Esophagus muscularis mucosa (tissue), 3 donors: ENCODE results near the gene CAPN8.

Experiments
- CTCF ChIP-seq, 3 experiments: fragments of 200-600 bp in 2 of 3; fragments of 450-650 bp in 1 of 3; sonication (generic) in 2 of 3; IDR thresholded peaks; one replicate each; pipeline ENCODE4 v1.5.1; 2017 to 2019; ENCODE audit warnings: antibody characterized with exemption in 3 of 3, mild to moderate bottlenecking in 2 of 3, moderate library complexity in 1 of 3
- POLR2A ChIP-seq: fragments of 450-650 bp; IDR thresholded peaks from one replicate; pipeline ENCODE4 v1.6.1; 2017; ENCODE audit warnings: antibody characterized with exemption, moderate library complexity, mild to moderate bottlenecking, low read depth
- POLR2AphosphoS5 ChIP-seq, 2 donors: sonication (generic); formaldehyde crosslinking; IDR thresholded peaks; one replicate each; pipeline ENCODE4 v1.6.1; 2017; ENCODE audit warnings: antibody characterized with exemption in 2 of 2

GRCh38 chr1:223519116-223519515 lies 146.4 kb downstream of the CAPN8 start:
- TF ChIP-seq POLR2A (no peak), POLR2AphosphoS5 (IDR thresholded peaks at IDR 0.05) (no peak), CTCF (IDR thresholded peaks at IDR 0.05) (no peak)
